C4-2B (cell line): Measurements from ENCODE around the gene SPRY1.

Experiments used
- CTCF ChIP-seq: fragments of 450-650 bp; conservative IDR thresholded peaks from 2 replicates; pipeline ENCODE4 v1.5.1; 2017; ENCODE audit warnings: mild to moderate bottlenecking
- ZFX ChIP-seq: fragments of 450-650 bp; IDR thresholded peaks from 2 replicates; pipeline ENCODE4 v1.6.1; 2017

DNA sequence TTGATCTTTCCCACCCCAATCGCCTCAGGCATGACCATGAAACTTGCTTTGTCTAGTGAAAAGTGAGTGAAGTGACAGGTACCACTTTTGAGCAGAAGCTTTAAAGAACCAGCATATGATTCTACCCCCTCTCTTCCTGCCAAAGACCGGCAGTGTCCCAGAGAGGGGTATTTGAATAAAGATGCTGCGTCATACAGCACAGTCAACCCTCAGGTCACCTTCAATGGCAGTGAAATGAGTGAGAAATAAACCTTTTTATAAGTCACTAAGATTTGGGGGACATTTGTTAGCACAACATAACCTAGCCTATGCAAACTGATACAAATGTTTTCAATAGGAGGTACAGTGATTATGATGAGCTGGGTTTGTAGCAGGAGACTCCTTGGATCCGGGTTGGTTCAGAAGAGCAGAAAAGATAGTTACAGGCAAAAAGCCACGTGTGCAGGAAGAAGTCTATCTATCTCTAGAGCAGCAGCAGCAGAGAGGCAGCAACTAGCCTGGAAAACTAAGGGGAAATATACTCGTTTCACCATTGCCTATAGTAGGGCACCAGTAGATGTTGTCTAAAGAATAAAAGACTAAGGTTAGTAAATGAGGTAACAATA is 30.3 kb upstream of the SPRY1 start:
- TF ChIP-seq CTCF (no peak), ZFX (no peak)
